ENCODE measurements around the gene CNTRL. TPM values are rescaled to one million over a fixed set of nuclear protein-coding genes. Genes with fewer than 3 reads are reported as not detected.

CNTRL gene
- total RNA-seq, 1 experiment from 2014 or later = 44.9 TPM

GRCh38 chr9:121057821-121058220 lies 16.9 kb upstream of the CNTRL start:
- no TSS peak for BruUV-seq (replicated peaks)
- Histone ChIP-seq H3K36me3 (ENCODE audit: low read depth) (no peaks in the 10 kb centered on the region), H3K4me1 (replicated peaks; ENCODE audit: insufficient read depth) (no peaks in the 10 kb centered on the region), H3K27ac (no peak overlapping the region), H3F3A (ENCODE audit: insufficient read depth, low read depth) (no peaks in the 10 kb centered on the region), H3K4me2 (no peak overlapping the region), H3K4me3 (no peak overlapping the region), H3K79me2 (ENCODE audit: low read depth) (no peaks in the 10 kb centered on the region), H3K9me3 (ENCODE audit: insufficient read depth, low read depth) (no peaks in the 10 kb centered on the region), H3K27me3 (ENCODE audit: insufficient read depth, low read depth) (no peaks in the 10 kb centered on the region), H3K9me2 (ENCODE audit: insufficient read depth) (no peaks in the 10 kb centered on the region), H2AFZ (no peak overlapping the region), H4K20me1 (ENCODE audit: insufficient read depth) (no peaks in the 10 kb centered on the region)
- no peak for DNase-seq
- TF ChIP-seq EZH2 (IDR thresholded peaks at IDR 0.05; ENCODE audit: low read depth) = no peak
- TF ChIP-seq, protein P1, sequence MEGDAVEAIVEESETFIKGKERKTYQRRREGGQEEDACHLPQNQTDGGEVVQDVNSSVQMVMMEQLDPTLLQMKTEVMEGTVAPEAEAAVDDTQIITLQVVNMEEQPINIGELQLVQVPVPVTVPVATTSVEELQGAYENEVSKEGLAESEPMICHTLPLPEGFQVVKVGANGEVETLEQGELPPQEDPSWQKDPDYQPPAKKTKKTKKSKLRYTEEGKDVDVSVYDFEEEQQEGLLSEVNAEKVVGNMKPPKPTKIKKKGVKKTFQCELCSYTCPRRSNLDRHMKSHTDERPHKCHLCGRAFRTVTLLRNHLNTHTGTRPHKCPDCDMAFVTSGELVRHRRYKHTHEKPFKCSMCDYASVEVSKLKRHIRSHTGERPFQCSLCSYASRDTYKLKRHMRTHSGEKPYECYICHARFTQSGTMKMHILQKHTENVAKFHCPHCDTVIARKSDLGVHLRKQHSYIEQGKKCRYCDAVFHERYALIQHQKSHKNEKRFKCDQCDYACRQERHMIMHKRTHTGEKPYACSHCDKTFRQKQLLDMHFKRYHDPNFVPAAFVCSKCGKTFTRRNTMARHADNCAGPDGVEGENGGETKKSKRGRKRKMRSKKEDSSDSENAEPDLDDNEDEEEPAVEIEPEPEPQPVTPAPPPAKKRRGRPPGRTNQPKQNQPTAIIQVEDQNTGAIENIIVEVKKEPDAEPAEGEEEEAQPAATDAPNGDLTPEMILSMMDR (conservative IDR thresholded peaks at IDR 0.05) = no peak
- CTCF ChIA-PET = no interaction called here
- intact Hi-C loops (cut with micrococcal nuclease; ENCODE audit: unreplicated experiment) = no loop called here
- POLR2A ChIA-PET (ENCODE audit: unreplicated experiment) = no interaction called here

DNA sequence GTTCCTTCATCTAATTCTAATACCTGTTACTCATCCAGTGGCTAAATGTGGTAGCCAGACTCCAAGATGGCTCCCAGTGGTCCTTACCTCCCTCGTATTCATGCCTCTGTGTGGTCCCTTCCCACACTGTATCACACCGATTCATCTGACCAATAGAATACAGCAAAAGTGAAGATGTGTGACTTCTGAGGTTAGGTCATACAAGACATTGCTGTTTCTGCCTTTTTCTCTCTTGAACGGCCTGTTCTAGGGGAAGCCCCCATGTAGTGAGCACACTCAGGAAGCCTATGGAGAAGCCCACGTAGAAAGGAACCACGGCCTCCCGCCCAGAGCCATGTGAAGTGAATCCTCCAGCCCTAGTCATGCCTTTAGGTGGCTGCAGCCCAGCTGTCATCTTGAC lies 15.2 kb upstream of the CNTRL start:
- H3K79me2 ChIP-seq (ENCODE audit: low read depth) = no peaks in the 10 kb centered on the region
- no peak overlapping the region for H3K4me2 ChIP-seq
- H3K9me3 ChIP-seq (ENCODE audit: insufficient read depth, low read depth) = no peaks in the 10 kb centered on the region
- no TSS peak for BruUV-seq (replicated peaks)
- no peaks in the 10 kb centered on the region for H3K4me1 ChIP-seq (replicated peaks; ENCODE audit: insufficient read depth)
- CTCF ChIA-PET = interaction anchor here (0.6 to 2.1 kb wide), 7 partner anchors 11 to 440 kb away, joined by 3 to 20 read pairs (median 3); no protein-coding TSS in a partner anchor
- H3K4me3 ChIP-seq = no peak overlapping the region
- H4K20me1 ChIP-seq (ENCODE audit: insufficient read depth) = no peaks in the 10 kb centered on the region
- H3K36me3 ChIP-seq (ENCODE audit: low read depth) = no peaks in the 10 kb centered on the region
- no peaks in the 10 kb centered on the region for H3K9me2 ChIP-seq (ENCODE audit: insufficient read depth)
- intact Hi-C loops (cut with micrococcal nuclease; ENCODE audit: unreplicated experiment) = no loop called here
- no peak for TF ChIP-seq EZH2 (IDR thresholded peaks at IDR 0.05; ENCODE audit: low read depth)
- TF ChIP-seq, protein P1 (conservative IDR thresholded peaks at IDR 0.05) = no peak
- H2AFZ ChIP-seq = no peak overlapping the region
- H3F3A ChIP-seq (ENCODE audit: insufficient read depth, low read depth) = no peaks in the 10 kb centered on the region
- POLR2A ChIA-PET (ENCODE audit: unreplicated experiment) = no interaction called here
- no peaks in the 10 kb centered on the region for H3K27me3 ChIP-seq (ENCODE audit: insufficient read depth, low read depth)
- H3K27ac ChIP-seq = no peak overlapping the region
- no peak for DNase-seq

GRCh38 chr9:121059998-121060636 lies 14.6 kb upstream of the CNTRL start:
- H4K20me1 ChIP-seq (ENCODE audit: insufficient read depth) = no peaks in the 10 kb centered on the region
- no peaks in the 10 kb centered on the region for H3K9me2 ChIP-seq (ENCODE audit: insufficient read depth)
- no peaks in the 10 kb centered on the region for H3K9me3 ChIP-seq (ENCODE audit: insufficient read depth, low read depth)
- H3K4me1 ChIP-seq (replicated peaks; ENCODE audit: insufficient read depth) = no peaks in the 10 kb centered on the region
- ChIA-PET CTCF (interaction anchor here (0.6 to 2.1 kb wide), 12 partner anchors 10 to 550 kb away, joined by 3 to 20 read pairs (median 3); no protein-coding TSS in a partner anchor), POLR2A (ENCODE audit: unreplicated experiment) (interaction anchor here (0.6 kb wide), 1 partner anchor 17 kb away, joined by 3 read pairs; no protein-coding TSS in a partner anchor)
- H2AFZ ChIP-seq = no peak overlapping the region
- no peak overlapping the region for H3K27ac ChIP-seq
- intact Hi-C loops (cut with micrococcal nuclease; ENCODE audit: unreplicated experiment) = loop anchor here (1.0 to 5.0 kb wide), 3 partner anchors 75 to 448 kb away; no protein-coding TSS in a partner anchor
- TF ChIP-seq EZH2 (IDR thresholded peaks at IDR 0.05; ENCODE audit: low read depth) = no peak
- TF ChIP-seq, protein P1 (conservative IDR thresholded peaks at IDR 0.05) = peak; percentile 82
- no peaks in the 10 kb centered on the region for H3K79me2 ChIP-seq (ENCODE audit: low read depth)
- no peaks in the 10 kb centered on the region for H3K27me3 ChIP-seq (ENCODE audit: insufficient read depth, low read depth)
- peak; percentile 26 to 62 for DNase-seq
- no peaks in the 10 kb centered on the region for H3K36me3 ChIP-seq (ENCODE audit: low read depth)
- no peak overlapping the region for H3K4me3 ChIP-seq
- no TSS peak for BruUV-seq (replicated peaks)
- peak overlapping the region; percentile 41; the same call in 1 of the 2 replicates for H3K4me2 ChIP-seq
- no peaks in the 10 kb centered on the region for H3F3A ChIP-seq (ENCODE audit: insufficient read depth, low read depth)

All from PC-9 (cell line).